ENCODE data around the gene PTS.

PTS gene

DNA sequence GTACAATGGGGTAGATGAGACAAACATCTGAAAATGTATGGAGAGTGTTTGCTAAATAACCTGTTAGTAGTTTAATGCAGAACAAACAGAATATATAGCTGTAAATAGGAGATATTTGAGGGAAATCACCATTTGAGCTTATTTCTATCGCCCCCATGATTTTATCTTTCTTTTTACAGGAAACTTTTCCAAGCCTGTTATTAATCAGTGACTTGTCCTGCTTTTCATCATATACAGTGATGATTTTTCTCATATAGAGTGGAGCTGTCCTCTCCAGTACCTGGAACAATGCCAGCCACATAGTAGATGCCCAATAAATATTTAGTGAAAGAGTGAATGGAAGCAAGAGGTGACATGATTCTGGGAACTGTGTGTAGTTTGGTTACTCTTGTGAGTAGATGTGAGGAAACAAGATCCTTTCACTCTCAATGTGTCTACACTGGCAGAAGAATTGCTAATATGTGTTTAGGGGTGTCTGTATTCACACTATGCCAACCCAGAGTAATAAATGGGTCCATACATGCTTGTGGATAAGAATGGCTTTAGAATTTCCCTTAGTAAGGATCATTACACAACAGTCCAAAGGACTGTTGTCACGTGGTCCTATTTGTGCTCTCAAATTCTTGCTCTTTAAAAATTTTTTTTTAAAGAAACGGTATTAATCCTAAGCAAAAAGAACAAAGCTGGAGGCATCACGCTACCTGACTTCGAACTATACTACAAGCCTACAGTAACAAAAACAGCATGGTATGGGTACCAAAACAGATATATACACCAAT is 2.3 kb upstream of the PTS start:
- H3K36me3 ChIP-seq, result peaks cover 8% of the 10 kb centered on the region
- no peaks in the 10 kb centered on the region for H3K27me3 ChIP-seq
- TF ChIP-seq, protein P1, sequence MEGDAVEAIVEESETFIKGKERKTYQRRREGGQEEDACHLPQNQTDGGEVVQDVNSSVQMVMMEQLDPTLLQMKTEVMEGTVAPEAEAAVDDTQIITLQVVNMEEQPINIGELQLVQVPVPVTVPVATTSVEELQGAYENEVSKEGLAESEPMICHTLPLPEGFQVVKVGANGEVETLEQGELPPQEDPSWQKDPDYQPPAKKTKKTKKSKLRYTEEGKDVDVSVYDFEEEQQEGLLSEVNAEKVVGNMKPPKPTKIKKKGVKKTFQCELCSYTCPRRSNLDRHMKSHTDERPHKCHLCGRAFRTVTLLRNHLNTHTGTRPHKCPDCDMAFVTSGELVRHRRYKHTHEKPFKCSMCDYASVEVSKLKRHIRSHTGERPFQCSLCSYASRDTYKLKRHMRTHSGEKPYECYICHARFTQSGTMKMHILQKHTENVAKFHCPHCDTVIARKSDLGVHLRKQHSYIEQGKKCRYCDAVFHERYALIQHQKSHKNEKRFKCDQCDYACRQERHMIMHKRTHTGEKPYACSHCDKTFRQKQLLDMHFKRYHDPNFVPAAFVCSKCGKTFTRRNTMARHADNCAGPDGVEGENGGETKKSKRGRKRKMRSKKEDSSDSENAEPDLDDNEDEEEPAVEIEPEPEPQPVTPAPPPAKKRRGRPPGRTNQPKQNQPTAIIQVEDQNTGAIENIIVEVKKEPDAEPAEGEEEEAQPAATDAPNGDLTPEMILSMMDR (IDR thresholded peaks at IDR 0.05; ENCODE audit: low read depth, low read length), result no peak
- DNase-seq, result no peak
- H3K4me1 ChIP-seq, result peaks cover 2% of the 10 kb centered on the region; the same call in 1 of the 2 replicates
- H3K9me3 ChIP-seq, result no peaks in the 10 kb centered on the region
- H3K4me3 ChIP-seq (ENCODE audit: low read depth, low read length), result no peak overlapping the region

DNA sequence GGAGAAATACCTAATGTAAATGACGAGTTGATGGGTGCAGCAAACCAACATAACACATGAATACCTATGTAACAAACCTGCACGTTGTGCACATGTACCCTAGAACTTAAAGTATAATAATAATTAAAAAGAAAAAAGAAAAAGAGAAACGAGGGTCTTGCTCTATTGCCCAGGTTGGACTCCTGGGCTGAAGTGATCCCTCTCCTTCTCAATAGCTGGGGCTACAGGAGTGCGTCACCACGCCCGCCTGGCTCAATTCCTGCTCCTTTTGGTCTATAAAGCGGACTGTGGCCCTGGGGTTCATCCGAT is 521 bp upstream of the PTS start:
- Histone ChIP-seq H3K36me3 (peaks cover 23% of the 10 kb centered on the region), H3K27me3 (no peaks in the 10 kb centered on the region), H3K9me3 (no peaks in the 10 kb centered on the region), H3K4me3 (ENCODE audit: low read depth, low read length) (peak overlapping the region; percentile 93), H3K4me1 (peaks cover 2% of the 10 kb centered on the region; the same call in 1 of the 2 replicates)
- DNase-seq, result no peak
- TF ChIP-seq, protein P1 (IDR thresholded peaks at IDR 0.05; ENCODE audit: low read depth, low read length), result no peak

DNA sequence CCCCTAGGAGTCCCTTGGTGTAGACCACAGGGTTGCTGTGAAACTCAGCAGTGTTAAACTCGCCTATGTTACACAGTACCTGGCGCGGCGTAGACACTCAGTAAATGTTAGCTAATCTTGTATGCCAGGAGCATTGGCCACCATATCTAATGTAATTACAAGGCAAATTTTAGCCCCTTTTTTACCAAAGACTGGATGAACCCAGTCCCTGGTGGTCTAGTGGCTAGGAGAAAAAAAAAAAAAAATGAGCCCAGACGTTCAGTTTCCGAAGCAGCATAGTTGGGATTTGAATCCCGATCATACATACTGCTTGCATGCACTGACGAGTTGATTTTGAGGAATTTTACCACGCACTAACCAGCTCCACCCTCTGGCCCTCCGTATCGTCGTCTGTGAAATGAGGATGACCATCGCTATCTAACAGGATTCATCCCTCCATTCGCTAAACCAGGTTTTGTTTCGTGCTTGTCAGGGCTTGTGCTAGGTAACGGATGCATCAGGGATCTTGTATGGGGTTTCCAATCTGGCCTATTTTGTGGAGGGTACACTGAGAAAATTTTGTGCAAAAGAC is 688 bp downstream of the PTS start:
- Histone ChIP-seq H3K4me3 (ENCODE audit: low read depth, low read length) (peak overlapping the region; percentile 93), H3K4me1 (peaks cover 2% of the 10 kb centered on the region; the same call in 1 of the 2 replicates), H3K9me3 (no peaks in the 10 kb centered on the region), H3K27me3 (no peaks in the 10 kb centered on the region), H3K36me3 (peaks cover 24% of the 10 kb centered on the region)
- TF ChIP-seq, protein P1 (IDR thresholded peaks at IDR 0.05; ENCODE audit: low read depth, low read length), result no peak
- no peak for DNase-seq

DNA sequence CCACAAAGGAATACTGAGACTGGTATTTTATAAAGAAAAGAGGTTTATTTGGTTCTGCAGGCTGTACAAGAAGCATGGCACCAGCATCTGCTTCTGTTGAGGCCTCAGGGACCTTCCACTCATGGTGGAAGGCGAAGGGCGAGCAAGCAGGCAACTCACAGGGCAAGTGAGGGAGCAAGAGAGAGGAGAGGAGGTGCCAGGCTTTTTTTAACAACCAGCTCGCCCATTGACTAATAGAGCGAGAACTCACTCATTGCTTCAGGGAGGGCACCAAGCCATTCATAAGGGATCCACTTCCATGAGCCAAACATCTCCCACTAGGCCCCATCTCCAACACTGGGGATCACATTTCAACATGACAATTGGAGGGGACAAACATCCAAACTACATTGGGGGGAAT is 1.2 kb downstream of the PTS start:
- Histone ChIP-seq H3K4me3 (ENCODE audit: low read depth, low read length) (peak overlapping the region; percentile 93), H3K4me1 (peaks cover 2% of the 10 kb centered on the region; the same call in 1 of the 2 replicates), H3K36me3 (peaks cover 24% of the 10 kb centered on the region), H3K9me3 (no peaks in the 10 kb centered on the region), H3K27me3 (no peaks in the 10 kb centered on the region)
- no peak for DNase-seq
- TF ChIP-seq, protein P1 (IDR thresholded peaks at IDR 0.05; ENCODE audit: low read depth, low read length), result no peak

DNA sequence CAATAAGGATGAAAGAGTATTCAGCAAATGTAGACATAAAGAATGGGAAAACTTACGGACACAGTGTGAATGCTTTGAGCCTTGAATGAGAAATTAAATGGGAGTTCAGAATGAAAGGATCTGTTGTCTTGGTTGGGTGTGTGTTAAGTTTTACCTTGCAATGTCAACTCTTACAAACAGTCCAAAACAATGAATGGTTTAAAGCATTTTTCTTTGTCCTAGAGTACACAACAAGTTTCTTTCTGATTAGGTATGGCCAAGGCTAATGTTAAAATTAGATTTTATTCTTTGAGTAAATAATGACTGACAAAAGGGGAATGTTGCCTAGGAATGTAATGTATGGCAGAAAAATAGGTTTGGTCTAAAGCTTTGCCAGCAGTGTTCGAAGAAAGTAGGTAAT is 2.5 kb downstream of the PTS start:
- Histone ChIP-seq H3K9me3 (no peaks in the 10 kb centered on the region), H3K36me3 (peaks cover 24% of the 10 kb centered on the region), H3K4me1 (peaks cover 2% of the 10 kb centered on the region; the same call in 1 of the 2 replicates), H3K4me3 (ENCODE audit: low read depth, low read length) (no peak overlapping the region), H3K27me3 (no peaks in the 10 kb centered on the region)
- TF ChIP-seq, protein P1 (IDR thresholded peaks at IDR 0.05; ENCODE audit: low read depth, low read length), result no peak
- no peak for DNase-seq

DNA sequence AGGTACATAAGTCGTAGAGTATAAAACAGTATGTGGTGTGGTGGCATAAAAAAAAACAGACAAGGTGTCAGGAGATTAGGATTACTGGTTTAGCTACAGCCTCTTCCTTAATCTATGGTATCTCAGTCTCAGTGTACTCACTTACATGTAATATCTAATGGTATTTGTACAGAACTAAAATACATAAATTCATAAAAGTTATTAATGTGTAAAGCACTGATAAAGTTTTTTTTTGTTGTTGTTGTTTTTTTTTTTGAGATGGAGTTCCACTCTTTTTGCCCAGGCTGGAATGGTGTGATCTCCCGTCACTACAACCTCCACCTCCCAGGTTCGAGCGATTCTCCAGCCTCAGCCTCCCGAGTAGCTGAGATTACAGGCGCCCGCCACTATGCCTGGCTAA is 2.9 kb downstream of the PTS start:
- TF ChIP-seq, protein P1 (IDR thresholded peaks at IDR 0.05; ENCODE audit: low read depth, low read length), result no peak
- Histone ChIP-seq H3K9me3 (no peaks in the 10 kb centered on the region), H3K4me1 (peaks cover 2% of the 10 kb centered on the region; the same call in 1 of the 2 replicates), H3K4me3 (ENCODE audit: low read depth, low read length) (no peak overlapping the region), H3K36me3 (peaks cover 27% of the 10 kb centered on the region), H3K27me3 (no peaks in the 10 kb centered on the region)
- DNase-seq, result no peak

Data from BE2C (cell line).